Mesenteric fat pad (tissue), 1 donor: ENCODE results near the gene TMEM87A. TPM values are rescaled to one million over a fixed set of nuclear protein-coding genes. Genes with fewer than 3 reads are reported as not detected.

Experiments
- DNase-seq: peaks from one replicate; pipeline ENCODE4 v3.0.0-alpha.2; 2020; ENCODE audit warnings: low spot score
- microRNA-seq: library from miRNA; unstranded; fragments of <30 nt; microRNA quantifications from one replicate; pipeline ENCODE4 v1.2.0, GENCODE V29; 2020; ENCODE audit warnings: borderline number of aligned reads
- total RNA-seq: library from RNA; stranded (reverse); fragmentation: NEBNext Ultra II Directional; extraction: Animal tissue kit (Norgen Biotek cat#: 25700); gene quantifications from one replicate; pipeline ENCODE4 v1.2.1, GENCODE V29; 2021
- donor health status: DM: yes; HTN: yes; CAD: no.

Gene TMEM87A
- total RNA-seq, 1 donor from 2014 or later = 49.4 TPM

GRCh38 chr15:42165106-42165505 is 108.1 kb downstream of the TMEM87A start:
- no peak for DNase-seq

- peak; percentile 57 for DNase-seq
Measured at GRCh38 chr15:42163947-42164550, 109.2 kb downstream of the TMEM87A start.

- peak; percentile 69 for DNase-seq
Measured at GRCh38 chr15:42163291-42163690, 109.9 kb downstream of the TMEM87A start.

Small RNA genes within 50 kb of the gene (microRNA-seq; reads per million reads assigned to microRNA genes)
- gene MIR627 = 24.0 reads per million, percentile 23 among the genes with 10 or more reads in this experiment

Other genes starting within 250 kb of the TMEM87A start
- gene PLA2G4D, start 178.9 kb downstream of the TMEM87A start, total RNA-seq = not detected
- gene PLA2G4F, start 116.8 kb downstream of the TMEM87A start, total RNA-seq = not detected
- gene VPS39, start 65.1 kb downstream of the TMEM87A start, total RNA-seq = 57.3 TPM
- gene GANC, start 232 bp downstream of the TMEM87A start, total RNA-seq = 27.9 TPM
- gene CAPN3, start 86.1 kb upstream of the TMEM87A start, total RNA-seq = 6.7 TPM
- 98.1 TPM for gene ZNF106, start 217.7 kb upstream of the TMEM87A start, total RNA-seq
- gene SNAP23, start 222.2 kb upstream of the TMEM87A start, total RNA-seq = 72.0 TPM